Measurements from ENCODE around the gene FGF19.

The FGF19 gene
- total RNA-seq = 0 reads per million in 3 experiments

DNA sequence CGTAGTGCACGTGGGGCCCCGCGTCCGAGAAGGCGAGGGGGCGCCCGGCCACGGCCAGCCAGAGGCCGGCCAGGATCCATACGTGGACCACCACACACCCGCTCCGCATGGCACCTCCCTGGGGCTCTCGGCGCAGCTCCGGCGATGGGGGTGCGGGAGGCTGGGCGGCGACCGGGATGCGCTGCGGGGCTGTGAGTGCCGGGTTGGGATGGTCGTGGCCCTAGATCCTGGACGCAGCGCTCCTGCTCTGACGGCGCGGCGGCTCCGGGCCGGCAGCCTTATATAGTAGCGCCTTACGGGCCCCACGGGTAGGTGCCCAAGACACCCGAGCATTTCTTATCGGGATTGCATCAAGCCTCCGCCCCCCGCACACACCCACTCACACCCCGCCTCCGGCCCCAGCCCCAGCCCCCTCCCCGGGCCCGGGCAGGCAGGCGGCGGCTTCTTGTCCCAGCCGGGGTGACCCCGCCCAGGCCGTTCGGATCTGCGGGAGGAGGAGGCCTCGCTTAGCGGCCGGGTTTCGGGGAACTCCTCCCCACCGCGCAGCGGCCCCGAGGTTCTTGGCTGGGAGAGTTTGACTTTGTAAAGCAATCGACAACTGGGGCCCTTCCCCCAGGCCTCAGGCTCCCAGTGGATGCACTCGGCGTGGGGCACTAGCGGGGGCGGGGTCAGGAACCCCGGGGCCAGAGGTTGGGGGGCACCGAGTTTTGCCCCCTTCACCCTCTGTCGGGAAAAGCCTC is at the start of gene FGF19:
Gene FGF19 (minus strand): TSS at position 255 of the 740 bp plus-strand sequence. CDS start 146 bp downstream, at position 109.
- DNase-seq = no peak

DNA sequence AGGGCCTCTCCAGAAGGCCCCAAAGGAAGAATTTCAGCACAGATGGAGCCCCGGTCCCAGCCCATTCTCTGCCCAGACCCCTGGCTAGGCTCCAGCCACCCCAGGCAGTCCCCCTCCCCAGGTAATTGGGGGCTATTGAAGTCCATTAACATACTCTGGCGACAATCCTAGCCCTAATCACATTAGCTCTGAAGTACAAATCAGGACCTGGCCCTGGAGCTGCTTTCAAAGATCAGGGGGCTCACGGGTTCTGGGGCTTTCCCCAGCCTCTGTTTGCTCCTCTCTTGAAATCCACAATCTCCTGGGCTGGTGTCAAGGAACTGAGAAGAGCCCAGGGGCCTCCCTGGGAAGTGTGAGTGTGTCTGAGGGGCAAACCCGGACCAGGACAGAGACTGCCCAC is 49.1 kb upstream of the FGF19 start:
- DNase-seq = no peak

- no peak for DNase-seq
Measured at GRCh38 chr11:69750875-69751597, 47.2 kb upstream of the FGF19 start.

DNA sequence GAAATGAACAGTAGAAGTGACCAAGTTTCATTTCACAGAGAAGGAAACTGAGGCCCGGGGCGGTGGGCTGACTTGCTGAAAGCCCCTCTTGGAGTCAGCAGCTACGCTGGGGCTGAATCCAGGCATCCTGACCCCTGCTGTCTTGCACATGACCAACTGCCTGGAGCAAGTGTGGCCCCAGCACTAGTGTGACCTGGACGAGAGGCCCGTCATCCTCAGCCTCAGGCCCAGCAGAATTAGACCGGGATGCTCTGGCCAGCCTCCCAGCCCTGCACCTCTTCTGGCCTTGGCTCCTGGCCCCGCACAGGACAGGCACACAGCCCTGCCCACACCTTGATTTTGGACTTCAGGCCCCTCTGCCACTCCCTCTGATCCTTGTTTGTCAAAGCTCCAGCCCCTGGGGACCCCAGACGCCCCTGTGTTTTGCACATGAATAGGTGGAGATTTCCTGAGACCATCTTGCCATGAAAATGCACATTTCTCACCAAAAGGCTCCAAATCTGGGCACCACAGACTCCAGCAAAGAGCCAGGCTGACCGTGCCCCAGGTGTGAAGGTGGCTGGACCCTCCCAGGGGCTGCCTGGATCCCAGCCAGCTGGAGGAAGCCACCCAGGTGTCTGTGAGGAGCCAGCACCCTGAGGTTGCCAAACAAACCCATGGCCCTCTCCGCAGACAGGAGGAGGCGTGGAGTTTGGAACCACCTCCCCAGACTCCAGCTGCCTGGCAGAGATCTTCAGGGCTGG is 46.5 kb upstream of the FGF19 start:
- no peak for DNase-seq

- no peak for DNase-seq
Measured at GRCh38 chr11:69748637-69749036, 44.8 kb upstream of the FGF19 start.

GRCh38 chr11:69746752-69747742 is 43.2 kb upstream of the FGF19 start:
- no peak for DNase-seq

DNA sequence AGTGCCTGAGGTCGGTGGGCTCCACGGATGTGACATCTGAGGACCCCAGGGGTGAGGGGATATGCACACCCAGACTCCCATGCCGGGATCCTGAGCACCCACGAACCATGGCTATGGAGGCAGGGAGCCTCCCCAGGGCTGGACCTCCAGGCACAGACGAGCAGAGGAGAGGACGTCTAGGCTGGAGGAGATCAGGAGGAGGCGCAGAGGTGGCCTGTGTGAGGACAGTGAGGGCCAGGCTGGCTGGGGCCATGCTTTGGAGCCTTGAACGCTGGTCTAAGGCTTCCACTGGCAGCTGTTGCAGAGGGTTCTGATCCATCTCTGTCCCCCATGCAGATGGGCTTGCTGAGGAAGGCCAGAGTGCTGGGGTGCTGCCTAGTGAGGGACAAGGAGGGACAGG is 42.3 kb upstream of the FGF19 start:
- no peak for DNase-seq

GRCh38 chr11:69745201-69745600 is 41.4 kb upstream of the FGF19 start:
- no peak for DNase-seq

- no peak for DNase-seq
Measured at GRCh38 chr11:69744435-69744834, 40.6 kb upstream of the FGF19 start.

DNA sequence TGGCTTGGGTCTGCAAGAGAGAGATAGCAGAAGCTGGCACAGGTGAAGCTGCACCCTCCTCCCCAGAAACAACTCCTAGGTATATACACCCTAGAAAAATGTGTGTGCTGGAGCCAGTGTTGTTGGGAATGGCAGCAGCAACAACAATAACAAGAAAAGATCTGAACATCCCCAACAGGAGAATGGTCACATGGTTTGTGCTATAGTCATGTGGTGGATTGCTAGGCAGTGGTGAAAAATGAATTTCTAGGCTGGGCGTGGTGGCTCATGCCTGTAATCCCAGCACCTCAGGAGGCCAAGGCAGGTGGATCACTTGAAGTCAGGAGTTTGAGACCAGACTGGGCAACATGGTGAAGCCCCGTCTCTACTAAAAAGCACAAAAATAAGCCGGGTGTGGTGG is 31.0 kb upstream of the FGF19 start:
- no peak for DNase-seq

- no peak for DNase-seq
Measured at GRCh38 chr11:69734367-69734766, 30.5 kb upstream of the FGF19 start.

GRCh38 chr11:69732910-69733309 is 29.1 kb upstream of the FGF19 start:
- DNase-seq = no peak

- no peak for DNase-seq
Measured at GRCh38 chr11:69731110-69731509, 27.3 kb upstream of the FGF19 start.

GRCh38 chr11:69730500-69730899 is 26.7 kb upstream of the FGF19 start:
- no peak for DNase-seq

DNA sequence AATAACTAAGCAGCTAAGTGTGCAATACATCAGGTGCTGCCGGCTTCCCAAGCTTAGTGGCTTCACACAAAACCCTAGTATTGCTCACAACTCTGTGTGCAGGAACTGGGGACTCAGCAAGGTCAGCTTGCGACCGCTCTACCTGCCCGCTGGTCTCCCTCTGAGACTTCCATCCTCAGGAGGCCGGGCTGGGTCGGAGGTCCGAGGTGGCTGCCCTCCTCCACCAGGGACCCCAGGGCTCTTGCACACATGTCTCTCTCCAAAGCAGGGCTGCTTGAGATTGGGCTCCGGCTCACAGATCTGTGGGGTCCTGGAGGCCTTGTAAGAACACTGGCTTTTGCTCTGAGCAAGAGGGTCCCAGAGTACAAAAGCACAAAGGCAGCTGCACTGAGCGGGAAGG is 25.4 kb upstream of the FGF19 start:
- no peak for DNase-seq

- DNase-seq = no peak
Measured at GRCh38 chr11:69727266-69727665, 23.4 kb upstream of the FGF19 start.

- no peak for DNase-seq
Measured at GRCh38 chr11:69726481-69726880, 22.7 kb upstream of the FGF19 start.

GRCh38 chr11:69726019-69726418 is 22.2 kb upstream of the FGF19 start:
- DNase-seq = no peak

DNA sequence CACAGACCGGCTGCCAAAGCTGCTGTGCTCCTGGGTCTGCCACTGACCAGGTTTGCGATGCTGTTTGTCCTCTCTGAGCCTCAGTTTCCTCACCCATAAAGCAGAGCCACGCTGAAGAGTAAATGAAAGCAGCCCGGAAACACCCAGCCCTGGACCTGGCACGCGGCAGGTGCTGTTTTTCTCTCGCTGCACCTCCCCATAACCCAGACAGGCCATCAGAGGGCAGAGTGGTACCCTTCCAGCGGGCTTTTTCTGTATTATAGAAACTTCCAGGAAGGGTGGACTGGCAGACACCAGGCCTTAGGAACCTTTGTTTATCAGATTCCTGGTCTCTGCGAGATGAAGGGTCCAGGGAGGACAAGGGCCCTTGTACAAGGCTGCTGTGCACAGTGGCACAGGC is 17.9 kb upstream of the FGF19 start:
- DNase-seq = no peak

DNA sequence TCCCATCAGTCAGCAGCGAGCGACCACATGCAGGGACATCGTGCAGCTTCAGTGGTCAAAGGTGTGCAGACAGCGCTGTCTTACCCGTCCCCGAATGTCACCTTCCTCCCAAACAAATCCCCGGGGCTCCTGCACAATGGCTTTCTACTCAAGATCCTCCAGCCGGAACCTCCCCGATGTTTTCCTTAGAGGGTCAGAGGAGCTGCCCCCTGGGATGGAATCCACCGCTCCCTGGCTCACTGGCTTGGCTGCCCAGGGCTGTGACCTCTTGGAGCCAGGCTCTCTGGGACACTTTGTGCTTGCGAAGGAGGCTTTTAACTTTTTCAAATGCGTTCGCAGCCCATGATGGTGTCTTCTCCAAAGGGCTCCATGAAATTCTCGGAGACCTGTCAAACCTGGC is 17.3 kb upstream of the FGF19 start:
- DNase-seq = no peak

GRCh38 chr11:69718912-69719311 is 15.1 kb upstream of the FGF19 start:
- no peak for DNase-seq

GRCh38 chr11:69718147-69718546 is 14.3 kb upstream of the FGF19 start:
- no peak for DNase-seq
